Bone marrow (tissue), 2 donors: ENCODE data around the gene CCDC190.
"Not testable (repeated sequence)": the region's sequence is repeated elsewhere in the genome, so short reads cannot be mapped to it uniquely, and the experiment has no call there.

Source experiments
- DNase-seq, 2 donors: peaks; one replicate each; lab custom pipeline; 2025; lab: John Stamatoyannopoulos, UW

The CCDC190 gene

GRCh38 chr1:162832470-162832869, 28.5 kb downstream of the CCDC190 start:
- DNase-seq = no peak

GRCh38 chr1:162829268-162829667, 31.7 kb downstream of the CCDC190 start:
- no peak for DNase-seq

- no peak for DNase-seq
These were observed 37.0 kb downstream of the CCDC190 start for GRCh38 chr1:162823771-162824525.

- DNase-seq = no peak
These were observed 37.7 kb downstream of the CCDC190 start for GRCh38 chr1:162823231-162823630.

- DNase-seq = no peak
These were observed 38.4 kb downstream of the CCDC190 start for GRCh38 chr1:162822391-162823200.

- not testable (repeated sequence) for DNase-seq
These were observed 42.3 kb downstream of the CCDC190 start for GRCh38 chr1:162818666-162819065.

- not testable (repeated sequence) for DNase-seq
These were observed 42.8 kb downstream of the CCDC190 start for GRCh38 chr1:162818136-162818535.

- not testable (repeated sequence) for DNase-seq
These were observed 48.6 kb downstream of the CCDC190 start for GRCh38 chr1:162812357-162812756.

- DNase-seq = not testable (repeated sequence)
These were observed 53.5 kb downstream of the CCDC190 start for GRCh38 chr1:162807503-162807902.
